Activated naive CD4-positive, alpha-beta T cell treated with anti-CD3 and anti-CD28 coated beads, Interleukin-2, amount 10 ng/mL, durations not matched to agents 7 days and 5 days (primary cell): ENCODE results near the gene BOLA1.
"Not testable (repeated sequence)": the region's sequence is repeated elsewhere in the genome, so short reads cannot be mapped to it uniquely, and the experiment has no call there.

Source experiments
- CTCF ChIA-PET: fragments of 350-600 bp; sonication (Branson Sonifier 250); formaldehyde crosslinking; loops from one replicate; lab custom pipeline; 2021; ENCODE audit warnings: antibody characterized with exemption; lab: Charles Lee
- DNase-seq: peaks from one replicate; pipeline ENCODE4 v3.0.0-alpha.2; 2020
- H3K27ac Mint-ChIP-seq: one replicate; pipeline ENCODE4 v1.8.0; 2021; ENCODE audit warnings: mild to moderate bottlenecking, moderate library complexity, mixed read lengths
- H3K27me3 Mint-ChIP-seq: one replicate; pipeline ENCODE4 v1.8.0; 2021; ENCODE audit warnings: mild to moderate bottlenecking, mixed read lengths
- H3K36me3 Mint-ChIP-seq: one replicate; pipeline ENCODE4 v1.8.0; 2021; ENCODE audit warnings: mixed read lengths
- H3K4me1 Mint-ChIP-seq: one replicate; pipeline ENCODE4 v1.8.0; 2021; ENCODE audit warnings: mixed read lengths
- H3K4me3 Mint-ChIP-seq: one replicate; pipeline ENCODE4 v1.8.0; 2021; ENCODE audit warnings: mild to moderate bottlenecking, moderate library complexity, mixed read lengths
- H3K9me3 Mint-ChIP-seq: one replicate; pipeline ENCODE4 v1.8.0; 2021; ENCODE audit warnings: mixed read lengths

BOLA1 gene

GRCh38 chr1:149883598-149884247, 15.6 kb upstream of the BOLA1 start:
- DNase-seq, result no peak
- CTCF ChIA-PET, result interaction anchor here (0.7 kb wide), 1 partner anchor 285 kb away, joined by 4 read pairs; no protein-coding TSS in a partner anchor
- peaks cover 6% of the 10 kb centered on the region for H3K36me3 Mint-ChIP-seq
- H3K4me1 Mint-ChIP-seq, result peaks cover 34% of the 10 kb centered on the region
- H3K9me3 Mint-ChIP-seq, result no peaks in the 10 kb centered on the region
- no peaks in the 10 kb centered on the region for H3K27me3 Mint-ChIP-seq
- no peak overlapping the region for H3K4me3 Mint-ChIP-seq
- H3K27ac Mint-ChIP-seq, result peak overlapping the region; percentile 39

GRCh38 chr1:149884433-149885338, 14.7 kb upstream of the BOLA1 start:
- no peak overlapping the region for H3K4me3 Mint-ChIP-seq
- peak; percentile 58 for DNase-seq
- CTCF ChIA-PET, result no interaction called here

GRCh38 chr1:149885339-149886120, 13.8 kb upstream of the BOLA1 start:
- Mint-ChIP-seq H3K4me3 (no peak overlapping the region), H3K9me3 (no peaks in the 10 kb centered on the region), H3K27ac (no peak overlapping the region), H3K4me1 (peaks cover 24% of the 10 kb centered on the region), H3K36me3 (peaks cover 6% of the 10 kb centered on the region), H3K27me3 (no peaks in the 10 kb centered on the region)
- CTCF ChIA-PET, result interaction anchor here (1.0 kb wide), 1 partner anchor 42 kb away, joined by 3 read pairs; no protein-coding TSS in a partner anchor
- peak; percentile 84 for DNase-seq

More at GRCh38 chr1:149884433-149885338, 14.7 kb upstream of the BOLA1 start:
- Mint-ChIP-seq H3K36me3 (peaks cover 6% of the 10 kb centered on the region), H3K9me3 (no peaks in the 10 kb centered on the region), H3K27ac (no peak overlapping the region), H3K4me1 (peaks cover 27% of the 10 kb centered on the region), H3K27me3 (no peaks in the 10 kb centered on the region)

- H3K4me1 Mint-ChIP-seq, result peaks cover 22% of the 10 kb centered on the region
- not testable (repeated sequence) for H3K36me3 Mint-ChIP-seq, DNase-seq, H3K27ac Mint-ChIP-seq, H3K4me3 Mint-ChIP-seq, H3K27me3 Mint-ChIP-seq, H3K9me3 Mint-ChIP-seq
- CTCF ChIA-PET, result interaction anchor here (1.0 kb wide), 1 partner anchor 43 kb away, joined by 3 read pairs; no protein-coding TSS in a partner anchor
Measured at GRCh38 chr1:149886121-149886395, 13.3 kb upstream of the BOLA1 start.

GRCh38 chr1:149886396-149887195, 12.8 kb upstream of the BOLA1 start:
- Mint-ChIP-seq H3K4me3 (no peak overlapping the region), H3K27ac (no peak overlapping the region), H3K4me1 (peaks cover 18% of the 10 kb centered on the region), H3K36me3 (peaks cover 6% of the 10 kb centered on the region), H3K9me3 (no peaks in the 10 kb centered on the region), H3K27me3 (no peaks in the 10 kb centered on the region)
- CTCF ChIA-PET, result interaction anchor here (1.0 to 3.5 kb wide), 5 partner anchors 9 to 301 kb away, joined by 3 to 20 read pairs (median 14); no protein-coding TSS in a partner anchor
- DNase-seq, result peak; percentile 90

- not testable (repeated sequence) for DNase-seq, H3K36me3 Mint-ChIP-seq, H3K9me3 Mint-ChIP-seq, H3K27me3 Mint-ChIP-seq, H3K4me3 Mint-ChIP-seq, H3K27ac Mint-ChIP-seq
- CTCF ChIA-PET, result interaction anchor here (1.5 to 3.5 kb wide), 4 partner anchors 10 to 300 kb away, joined by 4 to 20 read pairs (median 14); no protein-coding TSS in a partner anchor
- peaks cover 13% of the 10 kb centered on the region for H3K4me1 Mint-ChIP-seq
Measured at GRCh38 chr1:149887196-149887455, 12.2 kb upstream of the BOLA1 start.

- no peak overlapping the region for H3K4me3 Mint-ChIP-seq
- peaks cover 5% of the 10 kb centered on the region for H3K36me3 Mint-ChIP-seq
- H3K27me3 Mint-ChIP-seq, result no peaks in the 10 kb centered on the region
- no peaks in the 10 kb centered on the region for H3K9me3 Mint-ChIP-seq
- CTCF ChIA-PET, result interaction anchor here (0.6 to 3.5 kb wide), 8 partner anchors 10 to 300 kb away, joined by 3 to 20 read pairs (median 4); no protein-coding TSS in a partner anchor
- peak; percentile 84 for DNase-seq
- H3K4me1 Mint-ChIP-seq, result peaks cover 8% of the 10 kb centered on the region
- no peak overlapping the region for H3K27ac Mint-ChIP-seq
Measured at GRCh38 chr1:149887456-149888246, 11.7 kb upstream of the BOLA1 start.

GRCh38 chr1:149888247-149888998, 10.9 kb upstream of the BOLA1 start:
- Mint-ChIP-seq H3K9me3 (no peaks in the 10 kb centered on the region), H3K27ac (no peak overlapping the region), H3K4me1 (peaks cover 8% of the 10 kb centered on the region), H3K36me3 (peaks cover 5% of the 10 kb centered on the region), H3K4me3 (no peak overlapping the region), H3K27me3 (no peaks in the 10 kb centered on the region)
- CTCF ChIA-PET, result interaction anchor here (0.6 to 3.5 kb wide), 9 partner anchors 28 to 299 kb away, joined by 3 to 20 read pairs (median 4); no protein-coding TSS in a partner anchor
- peak; percentile 88 for DNase-seq

- Mint-ChIP-seq H3K36me3 (peaks cover 2% of the 10 kb centered on the region), H3K27me3 (no peaks in the 10 kb centered on the region), H3K4me3 (no peak overlapping the region), H3K9me3 (no peaks in the 10 kb centered on the region), H3K27ac (no peak overlapping the region), H3K4me1 (peaks cover 8% of the 10 kb centered on the region)
- no peak for DNase-seq
- CTCF ChIA-PET, result interaction anchor here (0.7 to 3.5 kb wide), 7 partner anchors 28 to 298 kb away, joined by 3 to 20 read pairs (median 4); no protein-coding TSS in a partner anchor
Measured at GRCh38 chr1:149888999-149889289, 10.4 kb upstream of the BOLA1 start.

GRCh38 chr1:149896575-149896974, 2.8 kb upstream of the BOLA1 start:
- CTCF ChIA-PET, result no interaction called here
- Mint-ChIP-seq H3K27me3 (no peaks in the 10 kb centered on the region), H3K4me1 (peaks cover 26% of the 10 kb centered on the region), H3K4me3 (no peak overlapping the region), H3K9me3 (peaks cover 2% of the 10 kb centered on the region), H3K27ac (no peak overlapping the region), H3K36me3 (peaks cover 4% of the 10 kb centered on the region)
- no peak for DNase-seq

- no peak overlapping the region for H3K27ac Mint-ChIP-seq
- no peak overlapping the region for H3K4me3 Mint-ChIP-seq
- no peaks in the 10 kb centered on the region for H3K27me3 Mint-ChIP-seq
- H3K36me3 Mint-ChIP-seq, result peaks cover 30% of the 10 kb centered on the region
- H3K4me1 Mint-ChIP-seq, result peaks cover 24% of the 10 kb centered on the region
- DNase-seq, result no peak
- CTCF ChIA-PET, result no interaction called here
- H3K9me3 Mint-ChIP-seq, result peaks cover 2% of the 10 kb centered on the region
Measured at GRCh38 chr1:149903836-149904491, 4.6 kb downstream of the BOLA1 start.

- no peak overlapping the region for H3K4me3 Mint-ChIP-seq
- peak overlapping the region; percentile 26 for H3K27ac Mint-ChIP-seq
- peaks cover 4% of the 10 kb centered on the region for H3K4me1 Mint-ChIP-seq
- no peak for DNase-seq
- no peaks in the 10 kb centered on the region for H3K9me3 Mint-ChIP-seq
- CTCF ChIA-PET, result no interaction called here
- H3K27me3 Mint-ChIP-seq, result no peaks in the 10 kb centered on the region
- H3K36me3 Mint-ChIP-seq, result peaks cover 33% of the 10 kb centered on the region
Measured at GRCh38 chr1:149906570-149907075, 7.3 kb downstream of the BOLA1 start.
